H1 (cell line): Measurements from ENCODE around the gene ENOSF1. TPM values are rescaled to one million over a fixed set of nuclear protein-coding genes. Genes with fewer than 3 reads are reported as not detected.

ENCODE experiments used
- CTCF ChIA-PET: fragments of 300-600 bp; sonication (Branson Sonifier 250); formaldehyde crosslinking; loops from one replicate; lab custom pipeline; 2021; ENCODE audit not compliant: partially characterized antibody; lab: Charles Lee
- POLR2A ChIA-PET: fragments of 300-600 bp; sonication (Branson Sonifier 250); formaldehyde crosslinking; loops from one replicate; lab custom pipeline; 2021; ENCODE audit warnings: inconsistent platforms; ENCODE audit not compliant: partially characterized antibody; lab: Charles Lee
- DNase-seq, 2 experiments: peaks; one replicate each; pipeline versions ENCODE4 v3.0.0 to v3.0.0-alpha.2; 2010 to 2022; ENCODE audit warnings: low spot score in 2 of 2, low read depth in 1 of 2, mixed read lengths in 1 of 2
- FAIRE-seq: peaks from 2 replicates; lab custom pipeline; 2011; peaks lifted over from hg19 to GRCh38; lab: Jason Lieb, UNC
- H2AFZ ChIP-seq: 2 replicates; pipeline ENCODE4 v1.8.1; 2012; ENCODE audit warnings: low read length, inconsistent platforms
- H2AK5ac ChIP-seq: 2 replicates; pipeline ENCODE4 v1.6.1; 2013; ENCODE audit warnings: low read depth, low read length
- H2BK120ac ChIP-seq: replicated peaks from 2 replicates; pipeline ENCODE3; 2013; ENCODE audit warnings: low read depth, low read length, inconsistent platforms
- H2BK12ac ChIP-seq: 2 replicates; pipeline ENCODE4 v1.6.1; 2013; ENCODE audit warnings: low read depth, low read length
- H2BK15ac ChIP-seq: 2 replicates; pipeline ENCODE4 v1.6.1; 2013; ENCODE audit warnings: low read length
- H2BK20ac ChIP-seq: 2 replicates; pipeline ENCODE4 v1.6.1; 2013; ENCODE audit warnings: low read length
- H2BK5ac ChIP-seq: 2 replicates; pipeline ENCODE4 v1.6.1; 2013; ENCODE audit warnings: low read depth, low read length
- H3K14ac ChIP-seq: 2 replicates; pipeline ENCODE4 v1.6.1; 2013; ENCODE audit warnings: inconsistent platforms; ENCODE audit not compliant: insufficient read length
- H3K18ac ChIP-seq: 2 replicates; pipeline ENCODE4 v1.6.1; 2013; ENCODE audit warnings: low read length; ENCODE audit errors: extremely low read depth
- H3K23ac ChIP-seq: 2 replicates; pipeline ENCODE4 v1.6.1; 2013; ENCODE audit warnings: inconsistent platforms; ENCODE audit not compliant: insufficient read length
- H3K23me2 ChIP-seq: 2 replicates; pipeline ENCODE4 v1.6.1; 2013; ENCODE audit warnings: low read depth, low read length
- H3K27ac ChIP-seq: 2 replicates; pipeline ENCODE4 v1.6.1; 2011; ENCODE audit warnings: low read depth, low read length, inconsistent platforms
- H3K27me3 ChIP-seq, 4 experiments: replicated peaks in 1 of 4; 1 replicate in 1 of 4; 2 replicates in 3 of 4; pipeline versions ENCODE4 v1.6.1 to v1.8.1; 2011 to 2013; ENCODE audit warnings: low read length in 3 of 4, mild to moderate bottlenecking in 3 of 4, inconsistent platforms in 2 of 4, mixed read lengths in 2 of 4, moderate library complexity in 1 of 4; ENCODE audit not compliant: control insufficient read depth in 3 of 4, insufficient read depth in 3 of 4; ENCODE audit errors: extremely low read depth in 1 of 4
- H3K36me3 ChIP-seq, 4 experiments: 2 replicates each; pipeline versions ENCODE4 v1.6.1 to v1.8.1; 2011 to 2013; ENCODE audit warnings: mild to moderate bottlenecking in 4 of 4, low read length in 3 of 4, moderate library complexity in 2 of 4, control low read depth in 1 of 4, inconsistent platforms in 1 of 4; ENCODE audit not compliant: insufficient read depth in 4 of 4, control insufficient read depth in 2 of 4
- H3K4ac ChIP-seq: replicated peaks from 2 replicates; pipeline ENCODE3; 2013; ENCODE audit warnings: low read length, low read depth, mixed read lengths, inconsistent platforms; ENCODE audit not compliant: insufficient read length
- H3K4me1 ChIP-seq, 4 experiments: replicated peaks in 1 of 4; 1 replicate in 1 of 4; 2 replicates in 3 of 4; pipeline versions ENCODE4 v1.6.1 to v1.8.1; 2011 to 2013; ENCODE audit warnings: low read length in 3 of 4, inconsistent platforms in 2 of 4, mixed read lengths in 1 of 4; ENCODE audit not compliant: insufficient read depth in 4 of 4, control insufficient read depth in 3 of 4
- H3K4me2 ChIP-seq, 2 experiments: 2 replicates each; pipeline versions ENCODE4 v1.6.1 to v1.8.1; 2011 to 2013; ENCODE audit warnings: low read depth in 2 of 2, low read length in 2 of 2, control low read depth in 1 of 2, inconsistent platforms in 1 of 2, mild to moderate bottlenecking in 1 of 2; ENCODE audit not compliant: insufficient read depth in 1 of 2
- H3K4me3 ChIP-seq, 4 experiments: fragments of 200-600, 300-600 bp in 1 of 4; sonication (generic), shearing (Covaris generic), sonication (Bioruptor Twin) in 1 of 4; 2 replicates each; pipeline versions ENCODE4 v1.5.1 to v1.8.1; 2011 to 2016; ENCODE audit warnings: low read length in 4 of 4, low read depth in 3 of 4, control low read depth in 2 of 4, inconsistent platforms in 2 of 4, mild to moderate bottlenecking in 2 of 4, mixed read lengths in 1 of 4, moderate library complexity in 1 of 4; ENCODE audit not compliant: insufficient read depth in 2 of 4; ENCODE audit errors: extremely low read depth in 1 of 4
- H3K56ac ChIP-seq: replicated peaks from 2 replicates; pipeline ENCODE3; 2013; ENCODE audit warnings: low read depth, mild to moderate bottlenecking, mixed read lengths, low read length, inconsistent platforms; ENCODE audit not compliant: insufficient read length
- H3K79me1 ChIP-seq: 2 replicates; pipeline ENCODE4 v1.6.1; 2013; ENCODE audit warnings: low read depth, low read length, control low read depth
- H3K79me2 ChIP-seq, 2 experiments: 2 replicates each; pipeline versions ENCODE4 v1.6.1 to v1.8.1; 2012 to 2013; ENCODE audit warnings: low read length in 2 of 2, mild to moderate bottlenecking in 2 of 2, inconsistent platforms in 1 of 2; ENCODE audit not compliant: insufficient read depth in 2 of 2, control insufficient read depth in 1 of 2
- H3K9ac ChIP-seq, 4 experiments: replicated peaks in 1 of 4; 1 replicate in 1 of 4; 2 replicates in 3 of 4; pipeline versions ENCODE4 v1.6.1 to v1.8.1; 2011 to 2013; ENCODE audit warnings: low read depth in 3 of 4, low read length in 3 of 4, control low read depth in 2 of 4, mild to moderate bottlenecking in 2 of 4, moderate library complexity in 2 of 4, inconsistent platforms in 1 of 4; ENCODE audit errors: extremely low read depth in 1 of 4
- H3K9me3 ChIP-seq, 2 experiments: 2 replicates each; pipeline versions ENCODE4 v1.6.1 to v1.8.1; 2012 to 2013; ENCODE audit warnings: mild to moderate bottlenecking in 2 of 2, moderate library complexity in 2 of 2, control low read depth in 1 of 2, inconsistent platforms in 1 of 2, low read depth in 1 of 2, low read length in 1 of 2, mixed read lengths in 1 of 2; ENCODE audit not compliant: insufficient read depth in 2 of 2
- H4K20me1 ChIP-seq, 2 experiments: replicated peaks in 1 of 2; 2 replicates each; pipeline versions ENCODE3 to v1.8.1; 2011 to 2013; ENCODE audit warnings: inconsistent platforms in 2 of 2, low read length in 2 of 2, mild to moderate bottlenecking in 1 of 2; ENCODE audit not compliant: insufficient read depth in 2 of 2, control insufficient read depth in 1 of 2
- H4K5ac ChIP-seq: 2 replicates; pipeline ENCODE4 v1.6.1; 2013; ENCODE audit warnings: low read length, low read depth, mixed read lengths, inconsistent platforms; ENCODE audit not compliant: insufficient read length
- H4K8ac ChIP-seq: 2 replicates; pipeline ENCODE4 v1.8.0; 2013; ENCODE audit warnings: mild to moderate bottlenecking, moderate library complexity, low read length, inconsistent platforms; ENCODE audit not compliant: insufficient read depth; ENCODE audit errors: extremely low read depth
- H4K91ac ChIP-seq: replicated peaks from 2 replicates; pipeline ENCODE3; 2013; ENCODE audit warnings: low read length, mixed read lengths, inconsistent platforms; ENCODE audit not compliant: insufficient read length
- FOSL1 ChIP-seq: IDR thresholded peaks from 2 replicates; pipeline ENCODE4 v1.6.1; 2011; ENCODE audit warnings: mild to moderate bottlenecking, low read depth, low read length, moderate library complexity; ENCODE audit not compliant: insufficient read depth
- GTF2F1 ChIP-seq: IDR thresholded peaks from 2 replicates; pipeline ENCODE4 v1.6.1; 2012; ENCODE audit warnings: low read depth, low read length, improper control_type of control experiment, borderline replicate concordance
- JUND ChIP-seq: IDR thresholded peaks from 2 replicates; pipeline ENCODE4 v1.6.1; 2011; ENCODE audit warnings: mild to moderate bottlenecking, improper control_type of control experiment, low read length
- TCF12 ChIP-seq: IDR thresholded peaks from 2 replicates; pipeline ENCODE4 v1.6.1; 2011; ENCODE audit warnings: low read depth, mild to moderate bottlenecking, low read length
- WGBS, 2 experiments: shearing (Covaris generic) in 1 of 2; methylation state at CpG; one replicate each; pipeline versions ENCODE4 v1.1.6 to v1.1.7; 2013 to 2015; ENCODE audit warnings: low lambda C conversion rate in 2 of 2, mixed read lengths in 2 of 2, inconsistent platforms in 1 of 2, low coverage in 1 of 2, missing lambda C conversion rate in 1 of 2; ENCODE audit not compliant: insufficient replicate concordance in 2 of 2, insufficient coverage in 1 of 2, insufficient read length in 1 of 2; ENCODE audit errors: extremely low coverage in 1 of 2, missing lambda C conversion rate in 1 of 2; 5-methylcytosine and 5-hydroxymethylcytosine counted together
- polyA plus RNA-seq, 7 experiments: library from polyadenylated mRNA; depleted of rRNA in 3 of 7; stranded (reverse) in 5 of 7; unstranded in 2 of 7; fragments of >200 nt in 5 of 7; fragments of 200-250 nt in 2 of 7; gene quantifications; 1 replicate in 5 of 7; 2 replicates in 1 of 7; 4 replicates in 1 of 7; pipeline versions ENCODE4 v1.2.1 to v1.2.3, GENCODE V29; 2011 to 2013; ENCODE audit warnings: missing spikeins in 2 of 7, mixed read lengths in 2 of 7
- total RNA-seq: library from RNA; stranded (reverse); fragmentation: NEBNext Ultra II Directional; extraction: Animal tissue kit (Norgen Biotek cat#: 25700); gene quantifications from 2 replicates; pipeline ENCODE4 v1.2.1, GENCODE V29; 2021

The ENOSF1 gene
- total and polyA plus RNA-seq, 2 of the 8 experiments (the other 6 are each of a cell fraction or from before 2014, with no cell fraction given): 15.4 to 26.4 TPM

DNA sequence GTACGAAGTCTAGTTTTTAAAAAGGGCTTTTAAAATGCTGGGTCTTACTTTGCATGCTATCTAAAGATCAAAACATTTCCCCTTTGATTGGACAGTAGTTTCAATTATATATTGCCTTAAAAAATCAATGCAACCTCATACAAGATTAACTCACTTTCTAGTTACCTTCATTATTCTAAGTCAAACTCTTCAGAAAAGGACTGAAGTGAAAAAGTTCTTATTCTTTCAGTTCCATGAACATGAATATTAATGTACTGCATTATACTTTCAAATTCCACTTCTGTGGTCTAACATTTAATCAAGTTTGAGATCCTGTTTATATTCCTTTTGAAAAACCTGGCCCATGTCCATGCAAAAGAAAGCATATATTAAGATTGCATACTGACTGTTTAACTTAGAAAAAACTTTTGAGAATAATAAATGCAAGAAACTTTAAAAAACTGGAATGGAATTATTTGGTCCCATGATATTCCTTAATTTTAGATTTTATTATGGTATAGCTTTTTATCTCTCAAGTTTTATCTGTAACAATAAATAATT lies 11.2 kb upstream of the ENOSF1 start:
- WGBS, 2 experiments: 91% methylated on average over 1 of the region's 1 CpG; no CpG with 5 or more reads in 1 of the 2 experiments
- Histone ChIP-seq H3K79me2 (no peaks in the 10 kb centered on the region), H3K4me3 (no peak overlapping the region), H3K56ac (no peak overlapping the region), H2BK120ac (no peak overlapping the region), H2AK5ac (no peak overlapping the region), H3K27ac (no peak overlapping the region), H4K8ac (no peak overlapping the region), H4K5ac (no peak overlapping the region), H3K79me1 (no peaks in the 10 kb centered on the region), H4K20me1 (no peaks in the 10 kb centered on the region), H2BK15ac (no peak overlapping the region), H3K23ac (no peak overlapping the region), H3K18ac (no peak overlapping the region), H2BK20ac (no peak overlapping the region), H2BK5ac (no peak overlapping the region), H3K4ac (no peak overlapping the region), H3K4me2 (no peak overlapping the region), H3K27me3 (no peaks in the 10 kb centered on the region), H3K14ac (no peak overlapping the region), H2BK12ac (no peak overlapping the region), H3K23me2 (no peaks in the 10 kb centered on the region), H3K9me3 (no peaks in the 10 kb centered on the region), H3K9ac (no peak overlapping the region), H4K91ac (no peak overlapping the region), H3K4me1 (no peaks in the 10 kb centered on the region), H2AFZ (no peak overlapping the region), H3K36me3 (peaks cover 0 to 10% (median 1%) of the 10 kb centered on the region in 4 experiments; a peak in 1 of 8 replicates)
- TF ChIP-seq GTF2F1 (no peak), TCF12 (no peak), FOSL1 (no peak), JUND (no peak)
- ChIA-PET POLR2A (interaction anchor here (1.4 kb wide), 1 partner anchor 13 kb away, joined by 4 read pairs; no protein-coding TSS in a partner anchor), CTCF (interaction anchor here (1.8 kb wide), 1 partner anchor 11 kb away, joined by 4 read pairs; no protein-coding TSS in a partner anchor)
- no peak for DNase-seq
- FAIRE-seq: no peak
